H1 (cell line): ENCODE measurements around the gene MDFIC. TPM values are rescaled to one million over a fixed set of nuclear protein-coding genes. Genes with fewer than 3 reads are reported as not detected.

Experiments used
- CTCF ChIA-PET: fragments of 300-600 bp; sonication (Branson Sonifier 250); formaldehyde crosslinking; loops from one replicate; lab custom pipeline; 2021; ENCODE audit not compliant: partially characterized antibody; lab: Charles Lee
- POLR2A ChIA-PET: fragments of 300-600 bp; sonication (Branson Sonifier 250); formaldehyde crosslinking; loops from one replicate; lab custom pipeline; 2021; ENCODE audit warnings: inconsistent platforms; ENCODE audit not compliant: partially characterized antibody; lab: Charles Lee
- DNase-seq, 2 experiments: peaks; one replicate each; pipeline versions ENCODE4 v3.0.0 to v3.0.0-alpha.2; 2010 to 2022; ENCODE audit warnings: low spot score in 2 of 2, low read depth in 1 of 2, mixed read lengths in 1 of 2
- FAIRE-seq: peaks from 2 replicates; lab custom pipeline; 2011; peaks lifted over from hg19 to GRCh38; lab: Jason Lieb, UNC
- H2AFZ ChIP-seq: 2 replicates; pipeline ENCODE4 v1.8.1; 2012; ENCODE audit warnings: low read length, inconsistent platforms
- H2AK5ac ChIP-seq: 2 replicates; pipeline ENCODE4 v1.6.1; 2013; ENCODE audit warnings: low read depth, low read length
- H2BK120ac ChIP-seq: replicated peaks from 2 replicates; pipeline ENCODE3; 2013; ENCODE audit warnings: low read depth, low read length, inconsistent platforms
- H2BK12ac ChIP-seq: 2 replicates; pipeline ENCODE4 v1.6.1; 2013; ENCODE audit warnings: low read depth, low read length
- H2BK15ac ChIP-seq: 2 replicates; pipeline ENCODE4 v1.6.1; 2013; ENCODE audit warnings: low read length
- H2BK20ac ChIP-seq: 2 replicates; pipeline ENCODE4 v1.6.1; 2013; ENCODE audit warnings: low read length
- H2BK5ac ChIP-seq: 2 replicates; pipeline ENCODE4 v1.6.1; 2013; ENCODE audit warnings: low read depth, low read length
- H3K14ac ChIP-seq: 2 replicates; pipeline ENCODE4 v1.6.1; 2013; ENCODE audit warnings: inconsistent platforms; ENCODE audit not compliant: insufficient read length
- H3K18ac ChIP-seq: 2 replicates; pipeline ENCODE4 v1.6.1; 2013; ENCODE audit warnings: low read length; ENCODE audit errors: extremely low read depth
- H3K23ac ChIP-seq: 2 replicates; pipeline ENCODE4 v1.6.1; 2013; ENCODE audit warnings: inconsistent platforms; ENCODE audit not compliant: insufficient read length
- H3K23me2 ChIP-seq: 2 replicates; pipeline ENCODE4 v1.6.1; 2013; ENCODE audit warnings: low read depth, low read length
- H3K27ac ChIP-seq: 2 replicates; pipeline ENCODE4 v1.6.1; 2011; ENCODE audit warnings: low read depth, low read length, inconsistent platforms
- H3K27me3 ChIP-seq, 4 experiments: replicated peaks in 1 of 4; 1 replicate in 1 of 4; 2 replicates in 3 of 4; pipeline versions ENCODE4 v1.6.1 to v1.8.1; 2011 to 2013; ENCODE audit warnings: low read length in 3 of 4, mild to moderate bottlenecking in 3 of 4, inconsistent platforms in 2 of 4, mixed read lengths in 2 of 4, moderate library complexity in 1 of 4; ENCODE audit not compliant: control insufficient read depth in 3 of 4, insufficient read depth in 3 of 4; ENCODE audit errors: extremely low read depth in 1 of 4
- H3K36me3 ChIP-seq, 4 experiments: 2 replicates each; pipeline versions ENCODE4 v1.6.1 to v1.8.1; 2011 to 2013; ENCODE audit warnings: mild to moderate bottlenecking in 4 of 4, low read length in 3 of 4, moderate library complexity in 2 of 4, control low read depth in 1 of 4, inconsistent platforms in 1 of 4; ENCODE audit not compliant: insufficient read depth in 4 of 4, control insufficient read depth in 2 of 4
- H3K4ac ChIP-seq: replicated peaks from 2 replicates; pipeline ENCODE3; 2013; ENCODE audit warnings: low read length, low read depth, mixed read lengths, inconsistent platforms; ENCODE audit not compliant: insufficient read length
- H3K4me1 ChIP-seq, 4 experiments: replicated peaks in 1 of 4; 1 replicate in 1 of 4; 2 replicates in 3 of 4; pipeline versions ENCODE4 v1.6.1 to v1.8.1; 2011 to 2013; ENCODE audit warnings: low read length in 3 of 4, inconsistent platforms in 2 of 4, mixed read lengths in 1 of 4; ENCODE audit not compliant: insufficient read depth in 4 of 4, control insufficient read depth in 3 of 4
- H3K4me2 ChIP-seq, 2 experiments: 2 replicates each; pipeline versions ENCODE4 v1.6.1 to v1.8.1; 2011 to 2013; ENCODE audit warnings: low read depth in 2 of 2, low read length in 2 of 2, control low read depth in 1 of 2, inconsistent platforms in 1 of 2, mild to moderate bottlenecking in 1 of 2; ENCODE audit not compliant: insufficient read depth in 1 of 2
- H3K4me3 ChIP-seq, 4 experiments: fragments of 200-600, 300-600 bp in 1 of 4; sonication (generic), shearing (Covaris generic), sonication (Bioruptor Twin) in 1 of 4; 2 replicates each; pipeline versions ENCODE4 v1.5.1 to v1.8.1; 2011 to 2016; ENCODE audit warnings: low read length in 4 of 4, low read depth in 3 of 4, control low read depth in 2 of 4, inconsistent platforms in 2 of 4, mild to moderate bottlenecking in 2 of 4, mixed read lengths in 1 of 4, moderate library complexity in 1 of 4; ENCODE audit not compliant: insufficient read depth in 2 of 4; ENCODE audit errors: extremely low read depth in 1 of 4
- H3K56ac ChIP-seq: replicated peaks from 2 replicates; pipeline ENCODE3; 2013; ENCODE audit warnings: low read depth, mild to moderate bottlenecking, mixed read lengths, low read length, inconsistent platforms; ENCODE audit not compliant: insufficient read length
- H3K79me1 ChIP-seq: 2 replicates; pipeline ENCODE4 v1.6.1; 2013; ENCODE audit warnings: low read depth, low read length, control low read depth
- H3K79me2 ChIP-seq, 2 experiments: 2 replicates each; pipeline versions ENCODE4 v1.6.1 to v1.8.1; 2012 to 2013; ENCODE audit warnings: low read length in 2 of 2, mild to moderate bottlenecking in 2 of 2, inconsistent platforms in 1 of 2; ENCODE audit not compliant: insufficient read depth in 2 of 2, control insufficient read depth in 1 of 2
- H3K9ac ChIP-seq, 4 experiments: replicated peaks in 1 of 4; 1 replicate in 1 of 4; 2 replicates in 3 of 4; pipeline versions ENCODE4 v1.6.1 to v1.8.1; 2011 to 2013; ENCODE audit warnings: low read depth in 3 of 4, low read length in 3 of 4, control low read depth in 2 of 4, mild to moderate bottlenecking in 2 of 4, moderate library complexity in 2 of 4, inconsistent platforms in 1 of 4; ENCODE audit errors: extremely low read depth in 1 of 4
- H3K9me3 ChIP-seq, 2 experiments: 2 replicates each; pipeline versions ENCODE4 v1.6.1 to v1.8.1; 2012 to 2013; ENCODE audit warnings: mild to moderate bottlenecking in 2 of 2, moderate library complexity in 2 of 2, control low read depth in 1 of 2, inconsistent platforms in 1 of 2, low read depth in 1 of 2, low read length in 1 of 2, mixed read lengths in 1 of 2; ENCODE audit not compliant: insufficient read depth in 2 of 2
- H4K20me1 ChIP-seq, 2 experiments: replicated peaks in 1 of 2; 2 replicates each; pipeline versions ENCODE3 to v1.8.1; 2011 to 2013; ENCODE audit warnings: inconsistent platforms in 2 of 2, low read length in 2 of 2, mild to moderate bottlenecking in 1 of 2; ENCODE audit not compliant: insufficient read depth in 2 of 2, control insufficient read depth in 1 of 2
- H4K5ac ChIP-seq: 2 replicates; pipeline ENCODE4 v1.6.1; 2013; ENCODE audit warnings: low read length, low read depth, mixed read lengths, inconsistent platforms; ENCODE audit not compliant: insufficient read length
- H4K8ac ChIP-seq: 2 replicates; pipeline ENCODE4 v1.8.0; 2013; ENCODE audit warnings: mild to moderate bottlenecking, moderate library complexity, low read length, inconsistent platforms; ENCODE audit not compliant: insufficient read depth; ENCODE audit errors: extremely low read depth
- H4K91ac ChIP-seq: replicated peaks from 2 replicates; pipeline ENCODE3; 2013; ENCODE audit warnings: low read length, mixed read lengths, inconsistent platforms; ENCODE audit not compliant: insufficient read length
- EGR1 ChIP-seq: IDR thresholded peaks from 2 replicates; pipeline ENCODE4 v1.6.1; 2011; ENCODE audit warnings: low read depth, low read length, borderline replicate concordance
- EZH2 ChIP-seq: fragments of 200-600 bp; sonication (generic); IDR thresholded peaks from 2 replicates; pipeline ENCODE4 v1.7.1; 2012; ENCODE audit warnings: low read depth, mild to moderate bottlenecking, moderate library complexity, low read length, inconsistent platforms; ENCODE audit not compliant: severe bottlenecking
- FOSL1 ChIP-seq: IDR thresholded peaks from 2 replicates; pipeline ENCODE4 v1.6.1; 2011; ENCODE audit warnings: mild to moderate bottlenecking, low read depth, low read length, moderate library complexity; ENCODE audit not compliant: insufficient read depth
- HDAC2 ChIP-seq, 2 experiments: fragments of 300-600 bp in 1 of 2; sonication (generic) in 1 of 2; IDR thresholded peaks; 2 replicates each; pipeline ENCODE4 v1.6.1; 2011 to 2012; ENCODE audit warnings: low read depth in 2 of 2, low read length in 2 of 2, mild to moderate bottlenecking in 2 of 2, moderate library complexity in 2 of 2, borderline replicate concordance in 1 of 2, inconsistent platforms in 1 of 2
- NRF1 ChIP-seq: IDR thresholded peaks from 2 replicates; pipeline ENCODE4 v1.6.1; 2011; ENCODE audit warnings: mild to moderate bottlenecking, low read depth, low read length, improper control_type of control experiment
- RBBP5 ChIP-seq: IDR thresholded peaks from 2 replicates; pipeline ENCODE4 v1.7.1; 2012; ENCODE audit warnings: low read depth, mild to moderate bottlenecking, inconsistent platforms, low read length, moderate library complexity, borderline replicate concordance
- SP1 ChIP-seq: IDR thresholded peaks from 2 replicates; pipeline ENCODE4 v1.6.1; 2011; ENCODE audit warnings: low read depth, low read length
- SUZ12 ChIP-seq: fragments of 200-600 bp; sonication (generic); IDR thresholded peaks from 2 replicates; pipeline ENCODE4 v1.6.1; 2012; ENCODE audit warnings: mild to moderate bottlenecking, inconsistent platforms, low read length, moderate library complexity, mixed read lengths
- USF2 ChIP-seq: IDR thresholded peaks from 2 replicates; pipeline ENCODE4 v1.6.1; 2011; ENCODE audit warnings: low read length, improper control_type of control experiment
- WGBS, 2 experiments: shearing (Covaris generic) in 1 of 2; methylation state at CpG; one replicate each; pipeline versions ENCODE4 v1.1.6 to v1.1.7; 2013 to 2015; ENCODE audit warnings: low lambda C conversion rate in 2 of 2, mixed read lengths in 2 of 2, inconsistent platforms in 1 of 2, low coverage in 1 of 2, missing lambda C conversion rate in 1 of 2; ENCODE audit not compliant: insufficient replicate concordance in 2 of 2, insufficient coverage in 1 of 2, insufficient read length in 1 of 2; ENCODE audit errors: extremely low coverage in 1 of 2, missing lambda C conversion rate in 1 of 2; 5-methylcytosine and 5-hydroxymethylcytosine counted together
- polyA plus RNA-seq, 7 experiments: library from polyadenylated mRNA; depleted of rRNA in 3 of 7; stranded (reverse) in 5 of 7; unstranded in 2 of 7; fragments of >200 nt in 5 of 7; fragments of 200-250 nt in 2 of 7; gene quantifications; 1 replicate in 5 of 7; 2 replicates in 1 of 7; 4 replicates in 1 of 7; pipeline versions ENCODE4 v1.2.1 to v1.2.3, GENCODE V29; 2011 to 2013; ENCODE audit warnings: missing spikeins in 2 of 7, mixed read lengths in 2 of 7
- total RNA-seq: library from RNA; stranded (reverse); fragmentation: NEBNext Ultra II Directional; extraction: Animal tissue kit (Norgen Biotek cat#: 25700); gene quantifications from 2 replicates; pipeline ENCODE4 v1.2.1, GENCODE V29; 2021

MDFIC gene
- total and polyA plus RNA-seq, 2 of the 8 experiments (the other 6 are each of a cell fraction or from before 2014, with no cell fraction given), result 2.3 to 11.4 TPM

- no peak for FAIRE-seq
- no peak overlapping the region for H3K14ac ChIP-seq
- H4K8ac ChIP-seq, result no peak overlapping the region
- no peak overlapping the region for H3K23ac ChIP-seq
- peaks cover 0 to 5% (median 0%) of the 10 kb centered on the region in 4 experiments; a peak in 1 of 7 replicates for H3K4me1 ChIP-seq
- no peaks in the 10 kb centered on the region for H3K9me3 ChIP-seq
- no peak overlapping the region for H2BK12ac ChIP-seq
- no peak overlapping the region for H4K5ac ChIP-seq
- no peaks in the 10 kb centered on the region for H3K79me2 ChIP-seq
- no peak overlapping the region for H2BK20ac ChIP-seq
- H3K27ac ChIP-seq, result no peak overlapping the region
- 54% methylated on average over 3 of the region's 3 CpGs; no CpG with 5 or more reads in 1 of the 2 experiments for WGBS, 2 experiments
- no peaks in the 10 kb centered on the region for H3K36me3 ChIP-seq
- H3K18ac ChIP-seq, result no peak overlapping the region
- no peaks in the 10 kb centered on the region for H3K23me2 ChIP-seq
- no peak overlapping the region for H3K4ac ChIP-seq
- ChIA-PET CTCF (no interaction called here), POLR2A (no interaction called here)
- no peak overlapping the region for H2BK15ac ChIP-seq
- TF ChIP-seq EZH2 (no peak), NRF1 (no peak), FOSL1 (no peak), EGR1 (no peak), SUZ12 (no peak), RBBP5 (no peak), HDAC2 (IDR thresholded peaks at IDR 0.05; ENCODE audit: borderline replicate concordance in 1 of 2, low read depth in 2 of 2, low read length in 2 of 2) (no peak), SP1 (no peak), USF2 (no peak)
- no peak overlapping the region for H3K4me3 ChIP-seq
- no peak overlapping the region for H3K4me2 ChIP-seq
- H4K20me1 ChIP-seq, result no peaks in the 10 kb centered on the region
- H2BK120ac ChIP-seq, result no peak overlapping the region
- no peak overlapping the region for H3K56ac ChIP-seq
- no peak overlapping the region for H2BK5ac ChIP-seq
- H3K79me1 ChIP-seq, result no peaks in the 10 kb centered on the region
- no peak for DNase-seq
- no peaks in the 10 kb centered on the region for H3K27me3 ChIP-seq
- no peak overlapping the region for H2AFZ ChIP-seq
- no peak overlapping the region for H4K91ac ChIP-seq
- H3K9ac ChIP-seq, result no peak overlapping the region
- H2AK5ac ChIP-seq, result no peak overlapping the region
Measured at GRCh38 chr7:115044224-115044623, 122.3 kb downstream of the MDFIC start.
